ENCODE measurements around the gene IFIT1B.

Gene IFIT1B

GRCh38 chr10:89416465-89416864, 38.6 kb downstream of the IFIT1B start:
- Histone ChIP-seq H3K9me3 (ENCODE audit: control insufficient read depth, insufficient read depth, low read length) (peaks cover 2% of the 10 kb centered on the region; the same call in 1 of the 2 replicates), H3K4me2 (ENCODE audit: low read length) (no peak overlapping the region), H3K27me3 (ENCODE audit: control insufficient read depth, low read length) (peaks cover 33% of the 10 kb centered on the region), H3K9me2 (replicated peaks; ENCODE audit: control insufficient read depth, low read length) (no peaks in the 10 kb centered on the region), H3F3A (ENCODE audit: control insufficient read depth, insufficient read depth) (no peaks in the 10 kb centered on the region), H3K4me3 (ENCODE audit: low read length) (no peak overlapping the region), H3K36me3 (ENCODE audit: control insufficient read depth, low read length) (no peaks in the 10 kb centered on the region), H3K79me2 (ENCODE audit: control insufficient read depth, low read length) (no peaks in the 10 kb centered on the region), H3K4me1 (ENCODE audit: control insufficient read depth, low read length) (peaks cover 12% of the 10 kb centered on the region), H3K27ac (ENCODE audit: low read depth, low read length) (no peak overlapping the region), H4K20me1 (ENCODE audit: control insufficient read depth, insufficient read depth, low read depth, low read length) (no peaks in the 10 kb centered on the region)
- TF ChIP-seq EZH2phosphoT487 (IDR thresholded peaks at IDR 0.05; ENCODE audit: borderline replicate concordance, low read length) (no peak), CTCF (IDR thresholded peaks at IDR 0.05; ENCODE audit: low read depth, low read length, poor library complexity, severe bottlenecking) (no peak)

GRCh38 chr10:89419548-89419947, 41.7 kb downstream of the IFIT1B start:
- H3K4me1 ChIP-seq (ENCODE audit: control insufficient read depth, low read length): peaks cover 7% of the 10 kb centered on the region
- no peaks in the 10 kb centered on the region for H3K9me3 ChIP-seq (ENCODE audit: control insufficient read depth, insufficient read depth, low read length)
- H4K20me1 ChIP-seq (ENCODE audit: control insufficient read depth, insufficient read depth, low read depth, low read length): no peaks in the 10 kb centered on the region
- H3K79me2 ChIP-seq (ENCODE audit: control insufficient read depth, low read length): no peaks in the 10 kb centered on the region
- H3K4me2 ChIP-seq (ENCODE audit: low read length): no peak overlapping the region
- TF ChIP-seq CTCF (IDR thresholded peaks at IDR 0.05; ENCODE audit: low read depth, low read length, poor library complexity, severe bottlenecking): peak; percentile 38
- TF ChIP-seq EZH2phosphoT487 (IDR thresholded peaks at IDR 0.05; ENCODE audit: borderline replicate concordance, low read length): no peak
- peaks cover 26% of the 10 kb centered on the region for H3K27me3 ChIP-seq (ENCODE audit: control insufficient read depth, low read length)
- H3K36me3 ChIP-seq (ENCODE audit: control insufficient read depth, low read length): no peaks in the 10 kb centered on the region
- no peak overlapping the region for H3K27ac ChIP-seq (ENCODE audit: low read depth, low read length)
- no peaks in the 10 kb centered on the region for H3K9me2 ChIP-seq (replicated peaks; ENCODE audit: control insufficient read depth, low read length)
- H3K4me3 ChIP-seq (ENCODE audit: low read length): no peak overlapping the region
- H3F3A ChIP-seq (ENCODE audit: control insufficient read depth, insufficient read depth): no peaks in the 10 kb centered on the region

DNA sequence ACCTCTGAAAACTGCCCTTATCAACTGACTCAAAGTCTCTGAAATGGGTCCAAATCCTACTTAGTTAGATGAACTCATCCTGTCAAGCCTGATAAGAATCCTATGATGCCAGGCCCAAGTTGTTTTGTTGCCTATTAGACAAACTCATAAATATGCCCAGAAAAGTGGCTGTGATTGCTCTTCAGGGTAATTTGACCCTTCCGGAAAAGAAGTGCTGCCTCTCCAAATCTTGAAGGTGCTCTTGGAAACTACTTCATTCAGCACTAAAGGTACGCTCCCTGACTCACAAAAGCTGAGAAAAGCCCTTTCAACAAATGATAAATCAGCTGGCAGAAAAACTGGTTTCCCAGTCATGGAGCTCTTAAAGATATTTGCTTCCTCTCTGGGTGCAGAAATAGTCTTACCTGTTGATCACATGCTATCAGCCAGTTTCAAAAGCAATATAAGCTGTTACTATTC, 43.2 kb downstream of the IFIT1B start:
- Histone ChIP-seq H3K27ac (ENCODE audit: low read depth, low read length) (no peak overlapping the region), H4K20me1 (ENCODE audit: control insufficient read depth, insufficient read depth, low read depth, low read length) (no peaks in the 10 kb centered on the region), H3K9me2 (replicated peaks; ENCODE audit: control insufficient read depth, low read length) (no peaks in the 10 kb centered on the region), H3K4me3 (ENCODE audit: low read length) (no peak overlapping the region), H3K4me1 (ENCODE audit: control insufficient read depth, low read length) (no peaks in the 10 kb centered on the region), H3K79me2 (ENCODE audit: control insufficient read depth, low read length) (no peaks in the 10 kb centered on the region), H3K36me3 (ENCODE audit: control insufficient read depth, low read length) (no peaks in the 10 kb centered on the region), H3F3A (ENCODE audit: control insufficient read depth, insufficient read depth) (no peaks in the 10 kb centered on the region), H3K27me3 (ENCODE audit: control insufficient read depth, low read length) (peaks cover 11% of the 10 kb centered on the region), H3K4me2 (ENCODE audit: low read length) (no peak overlapping the region), H3K9me3 (ENCODE audit: control insufficient read depth, insufficient read depth, low read length) (no peaks in the 10 kb centered on the region)
- no peak for TF ChIP-seq CTCF (IDR thresholded peaks at IDR 0.05; ENCODE audit: low read depth, low read length, poor library complexity, severe bottlenecking)
- no peak for TF ChIP-seq EZH2phosphoT487 (IDR thresholded peaks at IDR 0.05; ENCODE audit: borderline replicate concordance, low read length)

Measured in DOHH2 (cell line).